CD1c-positive myeloid dendritic cell (primary cell): Measurements from ENCODE around the gene KLF5.
"Not testable (repeated sequence)": the region's sequence is repeated elsewhere in the genome, so short reads cannot be mapped to it uniquely, and the experiment has no call there.

Source experiments
- DNase-seq: peaks from one replicate; pipeline ENCODE4 v3.0.0-alpha.2; 2016; ENCODE audit errors: extremely low spot score

Gene KLF5

GRCh38 chr13:73058736-73059459 lies at the start of gene KLF5:
TSS of gene KLF5 (plus strand) at chr13:73059005. CDS start at chr13:73059328, 323 bp downstream.
- peak; percentile 96 for DNase-seq

GRCh38 chr13:73011751-73012150 lies 47.1 kb upstream of the KLF5 start:
- no peak for DNase-seq

GRCh38 chr13:73015805-73016204 lies 43.0 kb upstream of the KLF5 start:
- DNase-seq: no peak

- DNase-seq: no peak
Observed at GRCh38 chr13:73018336-73018735, 40.5 kb upstream of the KLF5 start.

GRCh38 chr13:73025217-73026012 lies 33.4 kb upstream of the KLF5 start:
- no peak for DNase-seq

- DNase-seq: no peak
Observed at GRCh38 chr13:73034901-73035300, 23.9 kb upstream of the KLF5 start.

- no peak for DNase-seq
Observed at GRCh38 chr13:73035660-73036059, 23.1 kb upstream of the KLF5 start.

GRCh38 chr13:73036566-73036965 lies 22.2 kb upstream of the KLF5 start:
- no peak for DNase-seq

- no peak for DNase-seq
Observed at GRCh38 chr13:73038064-73038463, 20.7 kb upstream of the KLF5 start.

GRCh38 chr13:73039201-73040108 lies 19.4 kb upstream of the KLF5 start:
- DNase-seq: no peak

GRCh38 chr13:73040484-73040883 lies 18.3 kb upstream of the KLF5 start:
- DNase-seq: no peak

GRCh38 chr13:73040968-73041596 lies 17.7 kb upstream of the KLF5 start:
- no peak for DNase-seq

GRCh38 chr13:73045031-73045430 lies 13.8 kb upstream of the KLF5 start:
- DNase-seq: no peak

- not testable (repeated sequence) for DNase-seq
Observed at GRCh38 chr13:73048615-73049014, 10.2 kb upstream of the KLF5 start.

- DNase-seq: no peak
Observed at GRCh38 chr13:73054712-73055111, 4.1 kb upstream of the KLF5 start.

GRCh38 chr13:73055813-73056564 lies 2.8 kb upstream of the KLF5 start:
- DNase-seq: no peak

GRCh38 chr13:73056565-73056962 lies 2.2 kb upstream of the KLF5 start:
- no peak for DNase-seq

- DNase-seq: no peak
Observed at GRCh38 chr13:73057284-73058063, 1.3 kb upstream of the KLF5 start.

GRCh38 chr13:73058064-73058313 lies 816 bp upstream of the KLF5 start:
- no peak for DNase-seq

GRCh38 chr13:73058432-73058735 lies 421 bp upstream of the KLF5 start:
- no peak for DNase-seq
